Chondrocyte (in vitro differentiated cells): Measurements from ENCODE around the gene CSNK1G3. TPM values are rescaled to one million over a fixed set of nuclear protein-coding genes. Genes with fewer than 3 reads are reported as not detected.
"Not testable (repeated sequence)": the region's sequence is repeated elsewhere in the genome, so short reads cannot be mapped to it uniquely, and the experiment has no call there.

Source experiments
- DNase-seq: peaks from one replicate; pipeline ENCODE4 v3.0.0; 2021; ENCODE audit warnings: mixed read lengths, low spot score
- H3K27ac Mint-ChIP-seq: one replicate; pipeline ENCODE4 v1.8.0; 2021; ENCODE audit warnings: mild to moderate bottlenecking, moderate library complexity, mixed read lengths; ENCODE audit not compliant: unreplicated experiment
- H3K27me3 Mint-ChIP-seq: 2 replicates; pipeline ENCODE4 v1.8.0; 2021; ENCODE audit warnings: low read depth, mixed read lengths
- H3K36me3 Mint-ChIP-seq: 2 replicates; pipeline ENCODE4 v1.8.0; 2021; ENCODE audit warnings: low read depth, mixed read lengths
- H3K4me1 Mint-ChIP-seq: 2 replicates; pipeline ENCODE4 v1.8.0; 2021; ENCODE audit warnings: low read depth, mild to moderate bottlenecking, mixed read lengths
- H3K4me3 Mint-ChIP-seq: one replicate; pipeline ENCODE4 v1.8.0; 2021; ENCODE audit warnings: mild to moderate bottlenecking, moderate library complexity, mixed read lengths; ENCODE audit not compliant: unreplicated experiment
- H3K9me3 Mint-ChIP-seq: 2 replicates; pipeline ENCODE4 v1.8.0; 2021; ENCODE audit warnings: low read depth, mixed read lengths
- CTCF ChIP-seq: fragments of 200-600 bp; sonication (generic); IDR thresholded peaks from 2 replicates; pipeline ENCODE4 v1.5.0; 2021; ENCODE audit warnings: antibody characterized with exemption, mild to moderate bottlenecking, moderate library complexity
- long read RNA-seq: library from polyadenylated mRNA; stranded (forward); transcript quantifications from one replicate; pipeline ENCODE4 v2.0.0, GENCODE V29; 2021
- total RNA-seq: library from RNA; stranded (reverse); gene quantifications from 3 replicates; pipeline ENCODE4 v1.2.1, GENCODE V29; 2021

The CSNK1G3 gene
- 39.4 to 46.6 TPM (median 42.2 TPM) in 3 replicates for total RNA-seq
- long read RNA-seq, full-length matches to known transcripts = 14 of 43 reads
- long read RNA-seq, partial matches to known transcripts = 0 of 43 reads
- long read RNA-seq, other reads (novel, unspliced or antisense) = 29 of 43 reads

- peak; percentile 98 for DNase-seq
- H3K4me3 Mint-ChIP-seq = peak within 1 kb of the TSS; percentile 96
- H3K27ac Mint-ChIP-seq = peak within 1 kb of the TSS; percentile 93
- peaks cover 38% of the 10 kb centered on the region for H3K4me1 Mint-ChIP-seq
- H3K36me3 Mint-ChIP-seq = no peaks in the 10 kb centered on the region
- peak; percentile 22 for TF ChIP-seq CTCF
- H3K9me3 Mint-ChIP-seq = no peaks in the 10 kb centered on the region
- no peaks in the 10 kb centered on the region for H3K27me3 Mint-ChIP-seq
Measured at GRCh38 chr5:123511648-123512605, at the start of gene CSNK1G3. CSNK1G3 (plus strand) TSS chr5:123512177; CDS start chr5:123545664, 33,487 bp downstream.

GRCh38 chr5:123466839-123467238 lies 45.1 kb upstream of the CSNK1G3 start:
- not testable (repeated sequence) for DNase-seq, H3K4me1 Mint-ChIP-seq, H3K36me3 Mint-ChIP-seq, H3K4me3 Mint-ChIP-seq, H3K27ac Mint-ChIP-seq, H3K27me3 Mint-ChIP-seq, H3K9me3 Mint-ChIP-seq

GRCh38 chr5:123471385-123471784 lies 40.6 kb upstream of the CSNK1G3 start:
- Mint-ChIP-seq H3K9me3 (peaks cover 9% of the 10 kb centered on the region), H3K27ac (no peak overlapping the region), H3K4me3 (no peak overlapping the region), H3K27me3 (peaks cover 3% of the 10 kb centered on the region), H3K4me1 (peaks cover 8% of the 10 kb centered on the region), H3K36me3 (peaks cover 1% of the 10 kb centered on the region)
- no peak for TF ChIP-seq CTCF
- no peak for DNase-seq

GRCh38 chr5:123472150-123472924 lies 39.6 kb upstream of the CSNK1G3 start:
- no peak for DNase-seq
- Mint-ChIP-seq H3K27me3 (peaks cover 3% of the 10 kb centered on the region), H3K4me3 (no peak overlapping the region), H3K9me3 (peaks cover 5% of the 10 kb centered on the region), H3K36me3 (no peaks in the 10 kb centered on the region), H3K27ac (peak overlapping the region; percentile 39), H3K4me1 (peaks cover 8% of the 10 kb centered on the region)
- no peak for TF ChIP-seq CTCF

- no peak for DNase-seq
- Mint-ChIP-seq H3K4me3 (no peak overlapping the region), H3K27me3 (no peaks in the 10 kb centered on the region), H3K36me3 (no peaks in the 10 kb centered on the region), H3K9me3 (peaks cover 3% of the 10 kb centered on the region), H3K4me1 (peaks cover 8% of the 10 kb centered on the region), H3K27ac (no peak overlapping the region)
- no peak for TF ChIP-seq CTCF
Measured at GRCh38 chr5:123474228-123474627, 37.7 kb upstream of the CSNK1G3 start.
